Stimulated activated CD4-positive, alpha-beta T cell treated with anti-CD3 and anti-CD28 coated beads, Interleukin-12 subunit alpha, Interleukin-12 subunit beta, amount 100 ng/mL, for 24 hours (primary cell): ENCODE results near the gene SND1.

Experiments used
- DNase-seq, 2 experiments: peaks; one replicate each; pipeline ENCODE4 v3.0.0-alpha.2; 2020; ENCODE audit warnings: low read depth in 2 of 2

Gene SND1

GRCh38 chr7:127651556-127652332 is at the start of gene SND1:
TSS of gene SND1 (plus strand) at chr7:127652194. CDS start at chr7:127652374, 180 bp downstream.
- peak; percentile 98 to 99 for DNase-seq

- DNase-seq, result no peak
Measured at GRCh38 chr7:127608446-127608845, 43.5 kb upstream of the SND1 start.

- no peak for DNase-seq
Measured at GRCh38 chr7:127609297-127609696, 42.7 kb upstream of the SND1 start.

- no peak for DNase-seq
Measured at GRCh38 chr7:127612263-127612662, 39.7 kb upstream of the SND1 start.

- no peak for DNase-seq
Measured at GRCh38 chr7:127616724-127617123, 35.3 kb upstream of the SND1 start.

GRCh38 chr7:127618042-127618441 is 34.0 kb upstream of the SND1 start, which contains the start of gene PAX4:
TSS of gene PAX4 (minus strand) at chr7:127618142. CDS start at chr7:127615928, 2,214 bp downstream.
- no peak for DNase-seq

GRCh38 chr7:127618775-127619174 is 33.2 kb upstream of the SND1 start:
- DNase-seq, result no peak

- no peak for DNase-seq
Measured at GRCh38 chr7:127619681-127620405, 32.2 kb upstream of the SND1 start.

- no peak for DNase-seq
Measured at GRCh38 chr7:127620406-127621233, 31.4 kb upstream of the SND1 start.

- DNase-seq, result no peak
Measured at GRCh38 chr7:127625331-127625730, 26.7 kb upstream of the SND1 start.

GRCh38 chr7:127628445-127628844 is 23.5 kb upstream of the SND1 start:
- DNase-seq, result no peak

- DNase-seq, result no peak
Measured at GRCh38 chr7:127629268-127629854, 22.6 kb upstream of the SND1 start.

GRCh38 chr7:127632276-127632910 is 19.6 kb upstream of the SND1 start:
- DNase-seq, result no peak

- no peak for DNase-seq
Measured at GRCh38 chr7:127635659-127636285, 16.2 kb upstream of the SND1 start.

- DNase-seq, result no peak
Measured at GRCh38 chr7:127638197-127638596, 13.8 kb upstream of the SND1 start.

- no peak for DNase-seq
Measured at GRCh38 chr7:127644484-127644883, 7.5 kb upstream of the SND1 start.

GRCh38 chr7:127647636-127648035 is 4.4 kb upstream of the SND1 start:
- no peak for DNase-seq

- DNase-seq, result no peak
Measured at GRCh38 chr7:127648986-127649385, 3.0 kb upstream of the SND1 start.

- no peak for DNase-seq
Measured at GRCh38 chr7:127650847-127651555, 993 bp upstream of the SND1 start.
